ENCODE data around the gene KIF16B. TPM values are rescaled to one million over a fixed set of nuclear protein-coding genes. Genes with fewer than 3 reads are reported as not detected.

KIF16B gene
- total RNA-seq, 1 experiment from 2014 or later: 6.1 TPM

- no peak for DNase-seq (ENCODE audit: low read depth)
These were observed 173.0 kb downstream of the KIF16B start for GRCh38 chr20:16400234-16400633.

GRCh38 chr20:16399801-16400200, 173.4 kb downstream of the KIF16B start:
- no peak for DNase-seq (ENCODE audit: low read depth)

- no peak for DNase-seq (ENCODE audit: low read depth)
These were observed 176.2 kb downstream of the KIF16B start for GRCh38 chr20:16397086-16397485.

GRCh38 chr20:16395366-16395765, 177.9 kb downstream of the KIF16B start:
- no peak for DNase-seq (ENCODE audit: low read depth)

- DNase-seq (ENCODE audit: low read depth): no peak
These were observed 178.5 kb downstream of the KIF16B start for GRCh38 chr20:16394784-16395183.

- no peak for DNase-seq (ENCODE audit: low read depth)
These were observed 179.4 kb downstream of the KIF16B start for GRCh38 chr20:16393836-16394235.

GRCh38 chr20:16393297-16393696, 180.0 kb downstream of the KIF16B start:
- DNase-seq (ENCODE audit: low read depth): no peak

- DNase-seq (ENCODE audit: low read depth): no peak
These were observed 180.9 kb downstream of the KIF16B start for GRCh38 chr20:16392346-16392745.

GRCh38 chr20:16390991-16391390, 182.3 kb downstream of the KIF16B start:
- no peak for DNase-seq (ENCODE audit: low read depth)

- DNase-seq (ENCODE audit: low read depth): no peak
These were observed 184.5 kb downstream of the KIF16B start for GRCh38 chr20:16388731-16389130.

GRCh38 chr20:16387666-16388065, 185.6 kb downstream of the KIF16B start:
- DNase-seq (ENCODE audit: low read depth): no peak

- DNase-seq (ENCODE audit: low read depth): no peak
These were observed 187.4 kb downstream of the KIF16B start for GRCh38 chr20:16385891-16386290.

GRCh38 chr20:16385462-16385861, 187.8 kb downstream of the KIF16B start:
- DNase-seq (ENCODE audit: low read depth): no peak

- no peak for DNase-seq (ENCODE audit: low read depth)
These were observed 191.8 kb downstream of the KIF16B start for GRCh38 chr20:16381444-16381843.

GRCh38 chr20:16378712-16379370, 194.4 kb downstream of the KIF16B start:
- no peak for DNase-seq (ENCODE audit: low read depth)

- no peak for DNase-seq (ENCODE audit: low read depth)
These were observed 195.1 kb downstream of the KIF16B start for GRCh38 chr20:16378122-16378521.

GRCh38 chr20:16369441-16369840, 203.8 kb downstream of the KIF16B start:
- no peak for DNase-seq (ENCODE audit: low read depth)

- DNase-seq (ENCODE audit: low read depth): no peak
These were observed 204.5 kb downstream of the KIF16B start for GRCh38 chr20:16368645-16369292.

GRCh38 chr20:16367948-16368560, 205.2 kb downstream of the KIF16B start:
- no peak for DNase-seq (ENCODE audit: low read depth)

GRCh38 chr20:16366529-16366928, 206.7 kb downstream of the KIF16B start:
- DNase-seq (ENCODE audit: low read depth): no peak

- DNase-seq (ENCODE audit: low read depth): no peak
These were observed 208.9 kb downstream of the KIF16B start for GRCh38 chr20:16364320-16364687.

- no peak for DNase-seq (ENCODE audit: low read depth)
These were observed 209.5 kb downstream of the KIF16B start for GRCh38 chr20:16363506-16364319.
